PFSK-1 (cell line): ENCODE results near the gene ABL2.

Experiments
- FOXP2 ChIP-seq: optimal IDR thresholded peaks from 2 replicates; pipeline ENCODE3; 2011; ENCODE audit warnings: borderline replicate concordance, control low read depth, inconsistent platforms; ENCODE audit not compliant: insufficient read depth; ENCODE audit errors: extremely low read length, extremely low read depth
- POLR2AphosphoS5 ChIP-seq: IDR thresholded peaks from 2 replicates; pipeline ENCODE4 v1.6.1; 2012; ENCODE audit warnings: low read depth, mild to moderate bottlenecking, control low read depth, low read length, moderate library complexity
- REST ChIP-seq, 2 experiments: IDR thresholded peaks; 2 replicates each; pipeline versions ENCODE4 v1.6.1 to v1.8.0; 2011 to 2012; ENCODE audit warnings: low read depth in 2 of 2, low read length in 2 of 2, control low read depth in 1 of 2, inconsistent platforms in 1 of 2, mild to moderate bottlenecking in 1 of 2, moderate library complexity in 1 of 2; ENCODE audit not compliant: insufficient read depth in 1 of 2
- SIN3A ChIP-seq: IDR thresholded peaks from 2 replicates; pipeline ENCODE4 v1.6.1; 2012; ENCODE audit warnings: mild to moderate bottlenecking, low read length, moderate library complexity, borderline replicate concordance; ENCODE audit not compliant: insufficient read depth
- TAF1 ChIP-seq: IDR thresholded peaks from 2 replicates; pipeline ENCODE4 v1.6.1; 2012; ENCODE audit warnings: low read length, control low read depth, borderline replicate concordance; ENCODE audit not compliant: insufficient read depth

ABL2 gene

DNA sequence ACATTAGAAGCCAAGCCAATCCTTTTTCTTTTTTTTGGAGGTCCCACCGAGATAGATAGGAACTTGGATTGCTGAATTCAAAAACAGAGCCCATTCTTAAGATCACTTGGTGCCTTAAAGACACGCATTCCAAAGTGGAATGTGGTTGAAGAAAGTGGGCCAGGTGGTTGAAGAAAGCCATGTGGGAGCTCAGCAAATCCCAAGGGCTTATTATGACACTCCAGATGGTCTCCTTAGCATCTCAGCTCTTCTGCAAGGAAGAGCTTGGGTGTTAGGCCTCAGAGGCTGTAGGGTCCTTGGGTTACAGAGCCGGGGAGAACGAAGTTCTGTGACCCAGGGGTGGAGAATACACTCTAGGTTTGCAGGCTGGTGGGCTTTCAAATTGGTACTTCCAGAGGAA, 134.1 kb downstream of the ABL2 start:
- no peak for TF ChIP-seq FOXP2

- TF ChIP-seq SIN3A, result no peak
- no peak for TF ChIP-seq REST (IDR thresholded peaks at IDR 0.05; ENCODE audit: insufficient read depth in 1 of 2, low read depth in 2 of 2, low read length in 2 of 2)
- TF ChIP-seq POLR2AphosphoS5, result no peak
- no peak for TF ChIP-seq TAF1
- no peak for TF ChIP-seq FOXP2
These were observed 134.7 kb downstream of the ABL2 start for GRCh38 chr1:179094818-179095217.

DNA sequence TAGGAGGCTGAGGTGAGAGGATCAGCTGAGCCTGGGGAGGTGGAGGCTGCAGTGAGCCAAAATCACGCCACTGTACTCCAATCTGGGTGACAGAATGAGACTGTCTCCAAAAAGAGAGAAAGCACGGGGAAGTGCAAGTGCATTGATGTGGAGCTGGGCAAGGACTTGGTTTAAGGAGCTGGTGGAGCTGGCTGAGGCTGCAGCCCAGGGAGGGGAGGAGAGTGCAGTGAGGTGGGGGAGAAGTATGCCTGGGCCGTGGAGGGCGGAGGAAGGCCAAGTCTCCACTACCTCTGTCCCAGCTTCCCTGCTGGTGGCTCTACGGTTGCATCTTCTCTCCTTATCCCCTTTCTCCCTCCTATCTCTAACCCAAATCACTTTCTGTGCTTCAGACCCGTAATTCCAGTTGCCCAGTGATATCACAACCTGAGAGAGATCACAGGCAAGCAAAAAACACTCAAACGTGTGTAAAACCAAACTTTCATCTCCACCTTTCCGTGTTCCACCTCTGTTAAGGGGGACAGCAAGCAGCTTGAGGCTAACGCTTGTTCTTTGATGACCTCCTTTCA, 136.5 kb downstream of the ABL2 start:
- TF ChIP-seq SIN3A (no peak), REST (IDR thresholded peaks at IDR 0.05; ENCODE audit: insufficient read depth in 1 of 2, low read depth in 2 of 2, low read length in 2 of 2) (no peak), POLR2AphosphoS5 (no peak), TAF1 (no peak), FOXP2 (no peak)

DNA sequence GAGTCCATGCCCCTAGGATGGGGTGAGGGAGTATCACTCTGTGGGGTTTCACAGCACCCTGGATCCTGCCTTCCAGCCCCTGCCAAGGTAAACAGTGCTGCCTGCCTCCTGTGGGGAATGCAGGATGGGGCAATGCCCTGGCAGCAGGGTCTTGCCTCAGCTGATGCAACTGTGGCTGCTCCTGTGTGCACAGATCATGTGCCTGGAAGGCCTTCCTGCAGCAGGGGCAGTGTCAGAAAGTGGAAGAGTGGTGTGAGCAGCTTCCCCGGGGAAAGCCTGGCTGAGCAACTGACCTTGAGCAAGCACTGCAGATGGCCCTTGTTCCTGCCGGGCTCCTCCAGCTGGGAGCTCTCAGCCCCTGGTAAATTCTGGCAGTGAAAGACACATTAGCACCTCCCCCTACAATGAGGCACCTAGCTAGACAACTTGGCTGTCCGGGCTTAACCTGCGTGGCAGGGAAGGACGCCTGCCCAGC, 137.7 kb downstream of the ABL2 start:
- no peak for TF ChIP-seq SIN3A
- TF ChIP-seq REST (IDR thresholded peaks at IDR 0.05; ENCODE audit: insufficient read depth in 1 of 2, low read depth in 2 of 2, low read length in 2 of 2), result no peak
- no peak for TF ChIP-seq POLR2AphosphoS5
- no peak for TF ChIP-seq TAF1
- no peak for TF ChIP-seq FOXP2

GRCh38 chr1:179090923-179091322, 138.6 kb downstream of the ABL2 start:
- TF ChIP-seq FOXP2 (no peak), TAF1 (no peak)

GRCh38 chr1:179090522-179090921, 139.0 kb downstream of the ABL2 start:
- TF ChIP-seq TAF1 (no peak), SIN3A (no peak), FOXP2 (no peak), REST (IDR thresholded peaks at IDR 0.05; ENCODE audit: insufficient read depth in 1 of 2, low read depth in 2 of 2, low read length in 2 of 2) (no peak), POLR2AphosphoS5 (no peak)
